Measurements from ENCODE around the gene FAM193B. TPM values are rescaled to one million over a fixed set of nuclear protein-coding genes. Genes with fewer than 3 reads are reported as not detected.

FAM193B gene
- total RNA-seq, 8 experiments from 2014 or later: 29.0 to 71.4 (median 46.5) TPM

GRCh38 chr5:177472460-177473442 is 81.6 kb downstream of the FAM193B start:
- H3K27ac ChIP-seq: peak overlapping the region; percentile 98 to 99
- H3K4me3 ChIP-seq: peak overlapping the region; percentile 71 to 98 (median 93)
- ATAC-seq (replicated peaks in 6 of 8): peak; percentile 7 to 49 (median 42)
- peaks cover 44 to 48% of the 10 kb centered on the region in 2 donors for H3K4me1 ChIP-seq (replicated peaks in 1 of 2)
- 0% methylated on average over 1 of the region's 93 CpGs; no CpG with 5 or more reads in 9 of the 10 experiments for WGBS, 10 experiments
- in situ Hi-C loops (cut with MboI; ENCODE audit: low pct_unique_long_range_greater_than_20kb in 2 of 9, low sequenced_read_pairs in 9 of 9, unreplicated experiment in 9 of 9): no loop called here

GRCh38 chr5:177471610-177472356 is 82.6 kb downstream of the FAM193B start:
- Histone ChIP-seq H3K27ac (peak overlapping the region; percentile 98 to 99), H3K4me3 (peak overlapping the region; percentile 71 to 98 (median 93)), H3K4me1 (replicated peaks in 1 of 2) (peaks cover 44 to 48% of the 10 kb centered on the region in 2 donors)
- in situ Hi-C loops (cut with MboI; ENCODE audit: low pct_unique_long_range_greater_than_20kb in 2 of 9, low sequenced_read_pairs in 9 of 9, unreplicated experiment in 9 of 9): no loop called here
- 0 to 40% (median 0%) methylated on average over 1 to 4 of the region's 14 CpGs; no CpG with 5 or more reads in 5 of the 10 experiments for WGBS, 10 experiments
- peak in 3 of 8 experiments; percentile 1 to 11 (median 8) for ATAC-seq (replicated peaks in 6 of 8)

- ATAC-seq (replicated peaks in 6 of 8): no peak
- WGBS, 10 experiments: 0 to 100% (median 92%) methylated on average over 1 to 4 of the region's 10 CpGs; no CpG with 5 or more reads in 6 of the 10 experiments
- in situ Hi-C loops (cut with MboI; ENCODE audit: low pct_unique_long_range_greater_than_20kb in 2 of 9, low sequenced_read_pairs in 9 of 9, unreplicated experiment in 9 of 9): no loop called here
- H3K4me3 ChIP-seq: peak overlapping the region in 4 of 5 donors; percentile 71 to 98 (median 92)
- H3K27ac ChIP-seq: peak overlapping the region; percentile 98 to 99
- peaks cover 44 to 48% of the 10 kb centered on the region in 2 donors for H3K4me1 ChIP-seq (replicated peaks in 1 of 2)
Measured at GRCh38 chr5:177470759-177471536, 83.4 kb downstream of the FAM193B start.

Other genes starting within 250 kb of the FAM193B start
- gene MXD3, start 242.7 kb downstream of the FAM193B start, total RNA-seq: 10 to 100 TPM in 2 of 8 experiments, 1 to 10 TPM in 6; 2.4 to 34.1 (median 6.3) TPM
- 100 to 1,000 TPM in 4 of 8 experiments, 10 to 100 TPM in 4; 48.3 to 219 (median 111) TPM for gene LMAN2, start 202.9 kb downstream of the FAM193B start, total RNA-seq
- gene RGS14, start 196.6 kb downstream of the FAM193B start, total RNA-seq: 10 to 100 TPM in 1 of 8 experiments, 1 to 10 TPM in 7; 2.3 to 23.9 (median 4.7) TPM
- under 1 TPM in 6 of 8 experiments, not detected in 2; 0.05 to 0.94 (median 0.42) TPM for gene SLC34A1, start 170.1 kb downstream of the FAM193B start, total RNA-seq
- under 1 TPM in 1 of 8 experiments, not detected in 7; 0.92 TPM for gene PFN3, start 153.9 kb downstream of the FAM193B start, total RNA-seq
- 1 to 10 TPM; 1.0 to 6.5 (median 2.4) TPM for gene F12, start 145.0 kb downstream of the FAM193B start, total RNA-seq
- 10 to 100 TPM; 16.2 to 29.5 (median 21.5) TPM for gene GRK6, start 127.9 kb downstream of the FAM193B start, total RNA-seq
- gene PRR7, start 107.7 kb downstream of the FAM193B start, total RNA-seq: 1 to 10 TPM; 2.0 to 8.1 (median 3.8) TPM
- gene DBN1, start 80.9 kb downstream of the FAM193B start, total RNA-seq: 100 to 1,000 TPM in 6 of 8 experiments, 10 to 100 TPM in 2; 70.8 to 406 (median 136) TPM
- 100 to 1,000 TPM in 2 of 8 experiments, 10 to 100 TPM in 6; 24.6 to 116 (median 54.3) TPM for gene PDLIM7, start 57.0 kb downstream of the FAM193B start, total RNA-seq
- gene DOK3, start 44.7 kb downstream of the FAM193B start, total RNA-seq: 1 to 10 TPM in 7 of 8 experiments, under 1 TPM in 1; 0.92 to 4.9 (median 2.4) TPM
- 100 to 1,000 TPM in 3 of 8 experiments, 10 to 100 TPM in 5; 72.7 to 158 (median 97.0) TPM for gene DDX41, start 37.6 kb downstream of the FAM193B start, total RNA-seq
- 100 to 1,000 TPM in 2 of 8 experiments, 10 to 100 TPM in 6; 74.7 to 166 (median 94.9) TPM for gene TMED9, start 37.6 kb upstream of the FAM193B start, total RNA-seq
- 10 to 100 TPM; 19.6 to 37.5 (median 25.4) TPM for gene B4GALT7, start 45.6 kb upstream of the FAM193B start, total RNA-seq
- under 1 TPM in 6 of 8 experiments, not detected in 2; 0.16 to 0.90 (median 0.27) TPM for gene FAM153A, start 228.3 kb upstream of the FAM193B start, total RNA-seq